H1 (cell line): ENCODE data around the gene KCNH4. TPM values are rescaled to one million over a fixed set of nuclear protein-coding genes. Genes with fewer than 3 reads are reported as not detected.

Source experiments
- CTCF ChIA-PET: fragments of 300-600 bp; sonication (Branson Sonifier 250); formaldehyde crosslinking; loops from one replicate; lab custom pipeline; 2021; ENCODE audit not compliant: partially characterized antibody; lab: Charles Lee
- POLR2A ChIA-PET: fragments of 300-600 bp; sonication (Branson Sonifier 250); formaldehyde crosslinking; loops from one replicate; lab custom pipeline; 2021; ENCODE audit warnings: inconsistent platforms; ENCODE audit not compliant: partially characterized antibody; lab: Charles Lee
- DNase-seq, 2 experiments: peaks; one replicate each; pipeline versions ENCODE4 v3.0.0 to v3.0.0-alpha.2; 2010 to 2022; ENCODE audit warnings: low spot score in 2 of 2, low read depth in 1 of 2, mixed read lengths in 1 of 2
- FAIRE-seq: peaks from 2 replicates; lab custom pipeline; 2011; peaks lifted over from hg19 to GRCh38; lab: Jason Lieb, UNC
- H2AFZ ChIP-seq: 2 replicates; pipeline ENCODE4 v1.8.1; 2012; ENCODE audit warnings: low read length, inconsistent platforms
- H2AK5ac ChIP-seq: 2 replicates; pipeline ENCODE4 v1.6.1; 2013; ENCODE audit warnings: low read depth, low read length
- H2BK120ac ChIP-seq: replicated peaks from 2 replicates; pipeline ENCODE3; 2013; ENCODE audit warnings: low read depth, low read length, inconsistent platforms
- H2BK12ac ChIP-seq: 2 replicates; pipeline ENCODE4 v1.6.1; 2013; ENCODE audit warnings: low read depth, low read length
- H2BK15ac ChIP-seq: 2 replicates; pipeline ENCODE4 v1.6.1; 2013; ENCODE audit warnings: low read length
- H2BK20ac ChIP-seq: 2 replicates; pipeline ENCODE4 v1.6.1; 2013; ENCODE audit warnings: low read length
- H2BK5ac ChIP-seq: 2 replicates; pipeline ENCODE4 v1.6.1; 2013; ENCODE audit warnings: low read depth, low read length
- H3K14ac ChIP-seq: 2 replicates; pipeline ENCODE4 v1.6.1; 2013; ENCODE audit warnings: inconsistent platforms; ENCODE audit not compliant: insufficient read length
- H3K18ac ChIP-seq: 2 replicates; pipeline ENCODE4 v1.6.1; 2013; ENCODE audit warnings: low read length; ENCODE audit errors: extremely low read depth
- H3K23ac ChIP-seq: 2 replicates; pipeline ENCODE4 v1.6.1; 2013; ENCODE audit warnings: inconsistent platforms; ENCODE audit not compliant: insufficient read length
- H3K23me2 ChIP-seq: 2 replicates; pipeline ENCODE4 v1.6.1; 2013; ENCODE audit warnings: low read depth, low read length
- H3K27ac ChIP-seq: 2 replicates; pipeline ENCODE4 v1.6.1; 2011; ENCODE audit warnings: low read depth, low read length, inconsistent platforms
- H3K27me3 ChIP-seq, 4 experiments: replicated peaks in 1 of 4; 1 replicate in 1 of 4; 2 replicates in 3 of 4; pipeline versions ENCODE4 v1.6.1 to v1.8.1; 2011 to 2013; ENCODE audit warnings: low read length in 3 of 4, mild to moderate bottlenecking in 3 of 4, inconsistent platforms in 2 of 4, mixed read lengths in 2 of 4, moderate library complexity in 1 of 4; ENCODE audit not compliant: control insufficient read depth in 3 of 4, insufficient read depth in 3 of 4; ENCODE audit errors: extremely low read depth in 1 of 4
- H3K36me3 ChIP-seq, 4 experiments: 2 replicates each; pipeline versions ENCODE4 v1.6.1 to v1.8.1; 2011 to 2013; ENCODE audit warnings: mild to moderate bottlenecking in 4 of 4, low read length in 3 of 4, moderate library complexity in 2 of 4, control low read depth in 1 of 4, inconsistent platforms in 1 of 4; ENCODE audit not compliant: insufficient read depth in 4 of 4, control insufficient read depth in 2 of 4
- H3K4ac ChIP-seq: replicated peaks from 2 replicates; pipeline ENCODE3; 2013; ENCODE audit warnings: low read length, low read depth, mixed read lengths, inconsistent platforms; ENCODE audit not compliant: insufficient read length
- H3K4me1 ChIP-seq, 4 experiments: replicated peaks in 1 of 4; 1 replicate in 1 of 4; 2 replicates in 3 of 4; pipeline versions ENCODE4 v1.6.1 to v1.8.1; 2011 to 2013; ENCODE audit warnings: low read length in 3 of 4, inconsistent platforms in 2 of 4, mixed read lengths in 1 of 4; ENCODE audit not compliant: insufficient read depth in 4 of 4, control insufficient read depth in 3 of 4
- H3K4me2 ChIP-seq, 2 experiments: 2 replicates each; pipeline versions ENCODE4 v1.6.1 to v1.8.1; 2011 to 2013; ENCODE audit warnings: low read depth in 2 of 2, low read length in 2 of 2, control low read depth in 1 of 2, inconsistent platforms in 1 of 2, mild to moderate bottlenecking in 1 of 2; ENCODE audit not compliant: insufficient read depth in 1 of 2
- H3K4me3 ChIP-seq, 4 experiments: fragments of 200-600, 300-600 bp in 1 of 4; sonication (generic), shearing (Covaris generic), sonication (Bioruptor Twin) in 1 of 4; 2 replicates each; pipeline versions ENCODE4 v1.5.1 to v1.8.1; 2011 to 2016; ENCODE audit warnings: low read length in 4 of 4, low read depth in 3 of 4, control low read depth in 2 of 4, inconsistent platforms in 2 of 4, mild to moderate bottlenecking in 2 of 4, mixed read lengths in 1 of 4, moderate library complexity in 1 of 4; ENCODE audit not compliant: insufficient read depth in 2 of 4; ENCODE audit errors: extremely low read depth in 1 of 4
- H3K56ac ChIP-seq: replicated peaks from 2 replicates; pipeline ENCODE3; 2013; ENCODE audit warnings: low read depth, mild to moderate bottlenecking, mixed read lengths, low read length, inconsistent platforms; ENCODE audit not compliant: insufficient read length
- H3K79me1 ChIP-seq: 2 replicates; pipeline ENCODE4 v1.6.1; 2013; ENCODE audit warnings: low read depth, low read length, control low read depth
- H3K79me2 ChIP-seq, 2 experiments: 2 replicates each; pipeline versions ENCODE4 v1.6.1 to v1.8.1; 2012 to 2013; ENCODE audit warnings: low read length in 2 of 2, mild to moderate bottlenecking in 2 of 2, inconsistent platforms in 1 of 2; ENCODE audit not compliant: insufficient read depth in 2 of 2, control insufficient read depth in 1 of 2
- H3K9ac ChIP-seq, 4 experiments: replicated peaks in 1 of 4; 1 replicate in 1 of 4; 2 replicates in 3 of 4; pipeline versions ENCODE4 v1.6.1 to v1.8.1; 2011 to 2013; ENCODE audit warnings: low read depth in 3 of 4, low read length in 3 of 4, control low read depth in 2 of 4, mild to moderate bottlenecking in 2 of 4, moderate library complexity in 2 of 4, inconsistent platforms in 1 of 4; ENCODE audit errors: extremely low read depth in 1 of 4
- H3K9me3 ChIP-seq, 2 experiments: 2 replicates each; pipeline versions ENCODE4 v1.6.1 to v1.8.1; 2012 to 2013; ENCODE audit warnings: mild to moderate bottlenecking in 2 of 2, moderate library complexity in 2 of 2, control low read depth in 1 of 2, inconsistent platforms in 1 of 2, low read depth in 1 of 2, low read length in 1 of 2, mixed read lengths in 1 of 2; ENCODE audit not compliant: insufficient read depth in 2 of 2
- H4K20me1 ChIP-seq, 2 experiments: replicated peaks in 1 of 2; 2 replicates each; pipeline versions ENCODE3 to v1.8.1; 2011 to 2013; ENCODE audit warnings: inconsistent platforms in 2 of 2, low read length in 2 of 2, mild to moderate bottlenecking in 1 of 2; ENCODE audit not compliant: insufficient read depth in 2 of 2, control insufficient read depth in 1 of 2
- H4K5ac ChIP-seq: 2 replicates; pipeline ENCODE4 v1.6.1; 2013; ENCODE audit warnings: low read length, low read depth, mixed read lengths, inconsistent platforms; ENCODE audit not compliant: insufficient read length
- H4K8ac ChIP-seq: 2 replicates; pipeline ENCODE4 v1.8.0; 2013; ENCODE audit warnings: mild to moderate bottlenecking, moderate library complexity, low read length, inconsistent platforms; ENCODE audit not compliant: insufficient read depth; ENCODE audit errors: extremely low read depth
- H4K91ac ChIP-seq: replicated peaks from 2 replicates; pipeline ENCODE3; 2013; ENCODE audit warnings: low read length, mixed read lengths, inconsistent platforms; ENCODE audit not compliant: insufficient read length
- YY1 ChIP-seq: IDR thresholded peaks from 2 replicates; pipeline ENCODE4 v1.6.1; 2011; ENCODE audit warnings: low read depth, mild to moderate bottlenecking, low read length
- WGBS, 2 experiments: shearing (Covaris generic) in 1 of 2; methylation state at CpG; one replicate each; pipeline versions ENCODE4 v1.1.6 to v1.1.7; 2013 to 2015; ENCODE audit warnings: low lambda C conversion rate in 2 of 2, mixed read lengths in 2 of 2, inconsistent platforms in 1 of 2, low coverage in 1 of 2, missing lambda C conversion rate in 1 of 2; ENCODE audit not compliant: insufficient replicate concordance in 2 of 2, insufficient coverage in 1 of 2, insufficient read length in 1 of 2; ENCODE audit errors: extremely low coverage in 1 of 2, missing lambda C conversion rate in 1 of 2; 5-methylcytosine and 5-hydroxymethylcytosine counted together
- polyA plus RNA-seq, 7 experiments: library from polyadenylated mRNA; depleted of rRNA in 3 of 7; stranded (reverse) in 5 of 7; unstranded in 2 of 7; fragments of >200 nt in 5 of 7; fragments of 200-250 nt in 2 of 7; gene quantifications; 1 replicate in 5 of 7; 2 replicates in 1 of 7; 4 replicates in 1 of 7; pipeline versions ENCODE4 v1.2.1 to v1.2.3, GENCODE V29; 2011 to 2013; ENCODE audit warnings: missing spikeins in 2 of 7, mixed read lengths in 2 of 7
- total RNA-seq: library from RNA; stranded (reverse); fragmentation: NEBNext Ultra II Directional; extraction: Animal tissue kit (Norgen Biotek cat#: 25700); gene quantifications from 2 replicates; pipeline ENCODE4 v1.2.1, GENCODE V29; 2021

KCNH4 gene
- total and polyA plus RNA-seq, 2 of the 8 experiments (the other 6 are each of a cell fraction or from before 2014, with no cell fraction given) = 0.44 to 0.47 TPM

GRCh38 chr17:42227849-42228700, 47.1 kb upstream of the KCNH4 start:
- Histone ChIP-seq H2BK20ac (no peak overlapping the region), H2BK120ac (no peak overlapping the region), H3K9me3 (no peaks in the 10 kb centered on the region), H2BK5ac (no peak overlapping the region), H4K5ac (no peak overlapping the region), H3K23me2 (no peaks in the 10 kb centered on the region), H3K14ac (no peak overlapping the region), H2BK12ac (no peak overlapping the region), H3K4me1 (no peaks in the 10 kb centered on the region), H3K36me3 (peaks cover 0 to 12% (median 5%) of the 10 kb centered on the region in 4 experiments; a peak in 3 of 8 replicates), H3K4ac (no peak overlapping the region), H3K9ac (no peak overlapping the region), H3K27ac (no peak overlapping the region), H2AK5ac (no peak overlapping the region), H3K4me3 (no peak overlapping the region), H4K20me1 (peaks cover 0 to 1% of the 10 kb centered on the region in 2 experiments), H4K91ac (no peak overlapping the region), H4K8ac (no peak overlapping the region), H2BK15ac (no peak overlapping the region), H3K79me1 (no peaks in the 10 kb centered on the region; the same call in 1 of the 2 replicates), H3K18ac (no peak overlapping the region), H3K56ac (no peak overlapping the region), H3K27me3 (no peaks in the 10 kb centered on the region), H3K79me2 (no peaks in the 10 kb centered on the region), H3K4me2 (no peak overlapping the region), H2AFZ (no peak overlapping the region), H3K23ac (no peak overlapping the region)
- no peak for DNase-seq
- FAIRE-seq = no peak
- CTCF ChIA-PET = interaction anchor here (0.5 to 1.3 kb wide), 4 partner anchors 41 to 597 kb away, joined by 3 read pairs; no protein-coding TSS in a partner anchor
- TF ChIP-seq YY1 = no peak
- POLR2A ChIA-PET = interaction anchor here (1.3 kb wide), 1 partner anchor 168 kb away, joined by 3 read pairs; no protein-coding TSS in a partner anchor
- WGBS, 2 experiments = 84% methylated on average over 11 of the region's 11 CpGs; no CpG with 5 or more reads in 1 of the 2 experiments
